ENCODE data around the gene PCBD2.

- TF ChIP-seq CTCF (IDR thresholded peaks at IDR 0.05; ENCODE audit: low read depth, low read length, missing input control) (no peak), JUND (IDR thresholded peaks at IDR 0.05) (no peak), YY1 (IDR thresholded peaks at IDR 0.05) (no peak), EGR1 (IDR thresholded peaks at IDR 0.05; ENCODE audit: low read depth in 2 of 2) (no peak), SP1 (IDR thresholded peaks at IDR 0.05) (no peak), MAX (IDR thresholded peaks at IDR 0.05) (no peak), GABPA (IDR thresholded peaks at IDR 0.05 in 1 of 2, conservative IDR thresholded peaks at IDR 0.05 in 1 of 2) (no peak), RXRA (IDR thresholded peaks at IDR 0.05) (no peak)
- TF ChIP-seq, protein P1, sequence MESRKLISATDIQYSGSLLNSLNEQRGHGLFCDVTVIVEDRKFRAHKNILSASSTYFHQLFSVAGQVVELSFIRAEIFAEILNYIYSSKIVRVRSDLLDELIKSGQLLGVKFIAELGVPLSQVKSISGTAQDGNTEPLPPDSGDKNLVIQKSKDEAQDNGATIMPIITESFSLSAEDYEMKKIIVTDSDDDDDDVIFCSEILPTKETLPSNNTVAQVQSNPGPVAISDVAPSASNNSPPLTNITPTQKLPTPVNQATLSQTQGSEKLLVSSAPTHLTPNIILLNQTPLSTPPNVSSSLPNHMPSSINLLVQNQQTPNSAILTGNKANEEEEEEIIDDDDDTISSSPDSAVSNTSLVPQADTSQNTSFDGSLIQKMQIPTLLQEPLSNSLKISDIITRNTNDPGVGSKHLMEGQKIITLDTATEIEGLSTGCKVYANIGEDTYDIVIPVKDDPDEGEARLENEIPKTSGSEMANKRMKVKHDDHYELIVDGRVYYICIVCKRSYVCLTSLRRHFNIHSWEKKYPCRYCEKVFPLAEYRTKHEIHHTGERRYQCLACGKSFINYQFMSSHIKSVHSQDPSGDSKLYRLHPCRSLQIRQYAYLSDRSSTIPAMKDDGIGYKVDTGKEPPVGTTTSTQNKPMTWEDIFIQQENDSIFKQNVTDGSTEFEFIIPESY (IDR thresholded peaks at IDR 0.05), result no peak
- TF ChIP-seq, protein P2, sequence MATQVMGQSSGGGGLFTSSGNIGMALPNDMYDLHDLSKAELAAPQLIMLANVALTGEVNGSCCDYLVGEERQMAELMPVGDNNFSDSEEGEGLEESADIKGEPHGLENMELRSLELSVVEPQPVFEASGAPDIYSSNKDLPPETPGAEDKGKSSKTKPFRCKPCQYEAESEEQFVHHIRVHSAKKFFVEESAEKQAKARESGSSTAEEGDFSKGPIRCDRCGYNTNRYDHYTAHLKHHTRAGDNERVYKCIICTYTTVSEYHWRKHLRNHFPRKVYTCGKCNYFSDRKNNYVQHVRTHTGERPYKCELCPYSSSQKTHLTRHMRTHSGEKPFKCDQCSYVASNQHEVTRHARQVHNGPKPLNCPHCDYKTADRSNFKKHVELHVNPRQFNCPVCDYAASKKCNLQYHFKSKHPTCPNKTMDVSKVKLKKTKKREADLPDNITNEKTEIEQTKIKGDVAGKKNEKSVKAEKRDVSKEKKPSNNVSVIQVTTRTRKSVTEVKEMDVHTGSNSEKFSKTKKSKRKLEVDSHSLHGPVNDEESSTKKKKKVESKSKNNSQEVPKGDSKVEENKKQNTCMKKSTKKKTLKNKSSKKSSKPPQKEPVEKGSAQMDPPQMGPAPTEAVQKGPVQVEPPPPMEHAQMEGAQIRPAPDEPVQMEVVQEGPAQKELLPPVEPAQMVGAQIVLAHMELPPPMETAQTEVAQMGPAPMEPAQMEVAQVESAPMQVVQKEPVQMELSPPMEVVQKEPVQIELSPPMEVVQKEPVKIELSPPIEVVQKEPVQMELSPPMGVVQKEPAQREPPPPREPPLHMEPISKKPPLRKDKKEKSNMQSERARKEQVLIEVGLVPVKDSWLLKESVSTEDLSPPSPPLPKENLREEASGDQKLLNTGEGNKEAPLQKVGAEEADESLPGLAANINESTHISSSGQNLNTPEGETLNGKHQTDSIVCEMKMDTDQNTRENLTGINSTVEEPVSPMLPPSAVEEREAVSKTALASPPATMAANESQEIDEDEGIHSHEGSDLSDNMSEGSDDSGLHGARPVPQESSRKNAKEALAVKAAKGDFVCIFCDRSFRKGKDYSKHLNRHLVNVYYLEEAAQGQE (IDR thresholded peaks at IDR 0.05), result no peak
- TF ChIP-seq, protein P3, sequence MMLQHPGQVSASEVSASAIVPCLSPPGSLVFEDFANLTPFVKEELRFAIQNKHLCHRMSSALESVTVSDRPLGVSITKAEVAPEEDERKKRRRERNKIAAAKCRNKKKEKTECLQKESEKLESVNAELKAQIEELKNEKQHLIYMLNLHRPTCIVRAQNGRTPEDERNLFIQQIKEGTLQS (IDR thresholded peaks at IDR 0.05), result no peak
These were observed 32.6 kb downstream of the PCBD2 start for GRCh38 chr5:134937526-134937925.

All from liver (tissue), 3 donors.